Dendritic cell treated with granulocyte-macrophage colony-stimulating factor and Interleukin-4, amounts not matched to agents 40 ng/mL and 50 ng/mL, for 4 days (primary cell): ENCODE measurements around the gene PRR30.
"Not testable (repeated sequence)": the region's sequence is repeated elsewhere in the genome, so short reads cannot be mapped to it uniquely, and the experiment has no call there.

Source experiments
- H3K27ac Mint-ChIP-seq: one replicate; pipeline ENCODE4 v1.8.0; 2022; ENCODE audit warnings: mild to moderate bottlenecking, mixed read lengths
- H3K27me3 Mint-ChIP-seq: one replicate; pipeline ENCODE4 v1.8.0; 2022; ENCODE audit warnings: mild to moderate bottlenecking, mixed read lengths
- H3K36me3 Mint-ChIP-seq: one replicate; pipeline ENCODE4 v1.8.0; 2022; ENCODE audit warnings: low read depth, mixed read lengths
- H3K4me1 Mint-ChIP-seq: one replicate; pipeline ENCODE4 v1.8.0; 2022; ENCODE audit warnings: low read depth, mixed read lengths
- H3K4me3 Mint-ChIP-seq: one replicate; pipeline ENCODE4 v1.8.0; 2022; ENCODE audit warnings: mild to moderate bottlenecking, moderate library complexity, mixed read lengths
- H3K9me3 Mint-ChIP-seq: one replicate; pipeline ENCODE4 v1.8.0; 2022; ENCODE audit warnings: mixed read lengths
- intact Hi-C: fragments of 100-400 bp; cut with micrococcal nuclease; formaldehyde crosslinking; loops from one replicate; pipeline ENCODE4 v1.15.0; 2022

The PRR30 gene

DNA sequence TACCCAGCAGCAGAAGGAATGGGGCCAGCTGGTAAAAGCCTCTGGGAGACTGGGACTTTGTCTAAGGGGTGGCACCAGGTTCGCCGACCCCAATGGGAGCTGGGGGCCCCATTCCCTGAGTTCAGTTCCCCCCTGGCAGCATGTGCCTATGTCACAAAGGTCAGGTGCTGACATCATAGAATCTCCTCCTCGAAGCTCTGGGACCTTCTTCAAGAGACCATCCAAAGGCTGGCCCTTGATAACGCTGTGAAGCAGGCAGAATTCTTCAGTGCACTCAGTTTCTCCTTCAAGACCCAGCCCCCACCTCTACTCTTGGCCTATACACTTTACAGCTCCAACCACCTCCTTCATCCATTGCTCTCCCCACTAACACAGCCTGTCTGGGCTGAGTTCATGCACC lies at the start of gene PRR30:
Gene PRR30 (minus strand): TSS at position 101 of the 400 bp plus-strand sequence. CDS start 1,081 bp downstream, outside the sequence.
- peaks cover 13% of the 10 kb centered on the region for H3K27me3 Mint-ChIP-seq
- peaks cover 4% of the 10 kb centered on the region for H3K36me3 Mint-ChIP-seq
- intact Hi-C loops, result no loop called here
- no peak within 1 kb of the TSS for H3K27ac Mint-ChIP-seq
- H3K9me3 Mint-ChIP-seq, result no peaks in the 10 kb centered on the region
- H3K4me3 Mint-ChIP-seq, result no peak within 1 kb of the TSS
- H3K4me1 Mint-ChIP-seq, result peaks cover 6% of the 10 kb centered on the region

GRCh38 chr2:27186613-27187345 lies 47.6 kb upstream of the PRR30 start:
- no peaks in the 10 kb centered on the region for H3K9me3 Mint-ChIP-seq
- H3K27ac Mint-ChIP-seq, result no peak overlapping the region
- intact Hi-C loops, result loop anchor here (2.0 kb wide), 1 partner anchor 74 kb away; no protein-coding TSS in a partner anchor
- no peak overlapping the region for H3K4me3 Mint-ChIP-seq
- H3K4me1 Mint-ChIP-seq, result no peaks in the 10 kb centered on the region
- H3K36me3 Mint-ChIP-seq, result no peaks in the 10 kb centered on the region
- no peaks in the 10 kb centered on the region for H3K27me3 Mint-ChIP-seq

GRCh38 chr2:27185331-27186026 lies 46.3 kb upstream of the PRR30 start:
- intact Hi-C loops, result loop anchor here (2.0 kb wide), 1 partner anchor 73 kb away; no protein-coding TSS in a partner anchor
- H3K27me3 Mint-ChIP-seq, result no peaks in the 10 kb centered on the region
- no peaks in the 10 kb centered on the region for H3K4me1 Mint-ChIP-seq
- no peak overlapping the region for H3K27ac Mint-ChIP-seq
- no peaks in the 10 kb centered on the region for H3K36me3 Mint-ChIP-seq
- no peaks in the 10 kb centered on the region for H3K9me3 Mint-ChIP-seq
- H3K4me3 Mint-ChIP-seq, result no peak overlapping the region

GRCh38 chr2:27184115-27184514 lies 44.9 kb upstream of the PRR30 start:
- H3K4me3 Mint-ChIP-seq, result no peak overlapping the region
- no peaks in the 10 kb centered on the region for H3K9me3 Mint-ChIP-seq
- peaks cover 2% of the 10 kb centered on the region for H3K27me3 Mint-ChIP-seq
- no peaks in the 10 kb centered on the region for H3K4me1 Mint-ChIP-seq
- H3K27ac Mint-ChIP-seq, result no peak overlapping the region
- H3K36me3 Mint-ChIP-seq, result no peaks in the 10 kb centered on the region
- intact Hi-C loops, result no loop called here

- Mint-ChIP-seq H3K36me3 (no peaks in the 10 kb centered on the region), H3K27ac (no peak overlapping the region), H3K4me1 (no peaks in the 10 kb centered on the region), H3K9me3 (no peaks in the 10 kb centered on the region), H3K4me3 (no peak overlapping the region), H3K27me3 (peaks cover 6% of the 10 kb centered on the region)
- intact Hi-C loops, result no loop called here
These were observed 43.1 kb upstream of the PRR30 start for GRCh38 chr2:27182346-27182745.

- Mint-ChIP-seq H3K27me3 (peaks cover 9% of the 10 kb centered on the region), H3K9me3 (no peaks in the 10 kb centered on the region), H3K4me3 (no peak overlapping the region), H3K36me3 (no peaks in the 10 kb centered on the region), H3K4me1 (no peaks in the 10 kb centered on the region), H3K27ac (no peak overlapping the region)
- intact Hi-C loops, result no loop called here
These were observed 40.3 kb upstream of the PRR30 start for GRCh38 chr2:27179344-27180000.

GRCh38 chr2:27178469-27178868 lies 39.3 kb upstream of the PRR30 start:
- peaks cover 9% of the 10 kb centered on the region for H3K27me3 Mint-ChIP-seq
- H3K36me3 Mint-ChIP-seq, result no peaks in the 10 kb centered on the region
- intact Hi-C loops, result no loop called here
- no peaks in the 10 kb centered on the region for H3K9me3 Mint-ChIP-seq
- no peak overlapping the region for H3K27ac Mint-ChIP-seq
- no peaks in the 10 kb centered on the region for H3K4me1 Mint-ChIP-seq
- H3K4me3 Mint-ChIP-seq, result no peak overlapping the region

- Mint-ChIP-seq H3K27ac (no peak overlapping the region), H3K4me3 (no peak overlapping the region), H3K36me3 (no peaks in the 10 kb centered on the region), H3K27me3 (peaks cover 9% of the 10 kb centered on the region), H3K4me1 (no peaks in the 10 kb centered on the region), H3K9me3 (no peaks in the 10 kb centered on the region)
- intact Hi-C loops, result no loop called here
These were observed 38.5 kb upstream of the PRR30 start for GRCh38 chr2:27177441-27178351.

DNA sequence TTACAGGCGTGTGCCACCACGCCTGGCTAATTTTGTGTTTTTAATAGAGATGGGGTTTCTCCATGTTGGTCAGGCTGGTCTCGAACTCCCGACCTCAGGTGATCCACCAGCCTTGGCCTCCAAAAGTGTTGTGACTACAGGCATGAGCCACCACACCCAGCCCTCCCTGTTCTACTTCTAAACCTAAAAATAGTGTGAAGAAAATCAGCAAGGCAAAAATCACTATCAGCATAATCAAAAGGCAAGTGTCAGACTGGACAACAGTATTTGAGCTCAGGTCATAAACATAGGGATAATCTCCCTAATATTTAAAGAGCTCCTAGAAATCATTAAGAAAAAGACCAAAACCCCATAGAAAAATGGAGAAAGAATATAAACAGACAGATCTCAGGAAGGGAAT lies 36.6 kb upstream of the PRR30 start:
- H3K36me3 Mint-ChIP-seq, intact Hi-C loops, H3K9me3 Mint-ChIP-seq, H3K27ac Mint-ChIP-seq, H3K4me3 Mint-ChIP-seq, H3K4me1 Mint-ChIP-seq: not testable (repeated sequence)
- H3K27me3 Mint-ChIP-seq, result peaks cover 14% of the 10 kb centered on the region

DNA sequence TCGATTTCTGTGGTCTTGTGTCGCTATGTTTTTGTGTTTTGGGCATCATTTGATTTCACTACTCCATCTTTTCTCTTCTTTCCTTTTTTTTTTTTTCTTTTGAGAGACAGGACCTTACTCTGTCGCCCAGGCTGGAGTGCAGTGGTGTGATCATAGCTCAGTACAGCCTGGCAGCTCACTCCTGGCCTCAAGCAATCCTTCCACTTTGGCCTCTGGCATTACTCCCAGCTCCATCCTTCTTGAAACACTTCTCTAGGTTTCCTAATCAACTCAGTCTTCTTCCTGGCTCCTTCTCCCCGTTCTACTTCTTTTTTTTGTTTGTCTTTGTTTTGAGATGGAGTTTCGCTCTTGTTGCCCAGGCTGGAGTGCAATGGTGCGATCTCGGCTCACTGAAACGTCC lies 36.1 kb upstream of the PRR30 start:
- Mint-ChIP-seq H3K4me3 (no peak overlapping the region), H3K9me3 (no peaks in the 10 kb centered on the region), H3K27ac (no peak overlapping the region), H3K4me1 (peaks cover 9% of the 10 kb centered on the region), H3K36me3 (no peaks in the 10 kb centered on the region), H3K27me3 (peaks cover 18% of the 10 kb centered on the region)
- intact Hi-C loops, result no loop called here

DNA sequence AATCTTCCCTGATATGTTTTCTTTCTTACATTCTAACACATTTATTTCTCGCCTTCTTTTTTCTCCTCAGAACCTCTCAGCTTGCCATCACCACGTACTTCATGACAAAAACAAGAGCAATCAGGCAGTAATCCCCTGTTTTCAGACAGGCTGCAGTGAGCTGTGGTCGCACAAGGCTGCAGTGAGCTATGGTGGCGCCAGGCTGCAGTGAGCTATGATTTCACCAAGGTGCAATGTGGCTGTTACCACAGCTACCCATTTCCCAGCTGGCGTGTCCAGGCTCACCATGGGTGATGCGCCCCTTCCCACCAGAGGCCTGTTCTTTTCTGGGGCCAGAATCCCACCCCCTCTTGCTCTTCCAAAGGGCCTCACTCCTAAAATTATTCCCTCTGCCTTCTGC lies 35.4 kb upstream of the PRR30 start:
- Mint-ChIP-seq H3K36me3 (no peaks in the 10 kb centered on the region), H3K27ac (no peak overlapping the region), H3K4me3 (no peak overlapping the region), H3K9me3 (no peaks in the 10 kb centered on the region), H3K4me1 (peaks cover 13% of the 10 kb centered on the region), H3K27me3 (peaks cover 23% of the 10 kb centered on the region)
- intact Hi-C loops, result no loop called here

- Mint-ChIP-seq H3K27me3 (peaks cover 16% of the 10 kb centered on the region), H3K9me3 (no peaks in the 10 kb centered on the region), H3K4me3 (no peak overlapping the region), H3K4me1 (peaks cover 13% of the 10 kb centered on the region), H3K36me3 (no peaks in the 10 kb centered on the region), H3K27ac (no peak overlapping the region)
- intact Hi-C loops, result no loop called here
These were observed 32.2 kb upstream of the PRR30 start for GRCh38 chr2:27171351-27171848.

DNA sequence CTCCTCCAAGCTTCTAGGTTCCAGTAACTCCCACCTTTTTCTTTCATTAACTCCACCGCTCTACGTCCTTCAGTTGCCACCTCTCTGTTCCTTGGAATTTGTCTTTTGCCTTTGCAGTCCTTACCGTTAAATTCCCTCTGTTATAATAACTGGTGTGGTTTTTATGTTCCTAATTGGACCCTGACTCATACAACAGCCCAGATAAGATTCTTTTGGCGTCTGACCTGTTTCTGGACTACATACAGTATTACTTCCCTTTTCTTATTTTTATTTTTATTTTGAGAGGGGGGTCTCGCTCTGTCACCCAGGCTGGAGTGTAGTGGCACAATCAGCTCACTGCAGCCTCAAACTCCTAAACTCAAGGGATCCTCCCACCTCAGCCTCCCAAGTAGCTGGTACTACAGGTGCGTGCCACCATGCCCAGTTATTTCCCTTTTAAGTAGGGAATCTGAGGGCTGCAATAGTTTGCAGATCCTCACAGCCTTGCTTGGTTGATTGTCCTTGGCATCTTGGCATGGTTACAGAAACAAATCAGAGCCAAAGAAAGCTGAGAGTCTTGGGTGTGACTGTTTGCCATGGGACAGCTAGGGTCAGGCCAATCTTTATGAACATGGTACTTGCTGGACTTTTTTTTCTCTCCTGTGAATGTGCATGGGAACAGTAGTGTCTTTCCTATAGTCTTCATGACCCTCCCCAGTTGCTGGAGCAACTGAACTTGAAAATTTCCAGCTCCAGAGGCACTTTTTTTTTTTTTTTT lies 31.5 kb upstream of the PRR30 start:
- H3K4me3 Mint-ChIP-seq, result no peak overlapping the region
- peaks cover 13% of the 10 kb centered on the region for H3K4me1 Mint-ChIP-seq
- H3K36me3 Mint-ChIP-seq, result no peaks in the 10 kb centered on the region
- intact Hi-C loops, result no loop called here
- peaks cover 14% of the 10 kb centered on the region for H3K27me3 Mint-ChIP-seq
- H3K9me3 Mint-ChIP-seq, result no peaks in the 10 kb centered on the region
- no peak overlapping the region for H3K27ac Mint-ChIP-seq
